VCaP (cell line): Measurements from ENCODE around the gene CISD2.

Source experiments
- H3K27ac ChIP-seq: fragments of 450-650 bp; 2 replicates; pipeline ENCODE4 v1.5.1; 2017
- CTCF ChIP-seq: fragments of 450-650 bp; conservative IDR thresholded peaks from 2 replicates; pipeline ENCODE4 v1.5.1; 2017; ENCODE audit warnings: mild to moderate bottlenecking, moderate library complexity

The CISD2 gene

GRCh38 chr4:102826105-102826889 is 42.5 kb upstream of the CISD2 start:
- TF ChIP-seq CTCF = no peak

GRCh38 chr4:102826890-102827673 is 41.7 kb upstream of the CISD2 start, which contains the start of gene UBE2D3:
UBE2D3 (minus strand) TSS chr4:102827551; CDS start chr4:102826508, 1,043 bp downstream.
- H3K27ac ChIP-seq = peak within 1 kb of the TSS; percentile 100
- peak; percentile 21; the same call in 1 of the 2 replicates for TF ChIP-seq CTCF

More at GRCh38 chr4:102826105-102826889, 42.5 kb upstream of the CISD2 start:
- peak overlapping the region; percentile 100 for H3K27ac ChIP-seq

- peak overlapping the region; percentile 100 for H3K27ac ChIP-seq
- TF ChIP-seq CTCF = no peak
Observed at GRCh38 chr4:102827674-102828496, 40.9 kb upstream of the CISD2 start.

GRCh38 chr4:102828497-102828808 is 40.3 kb upstream of the CISD2 start:
- peak overlapping the region; percentile 100 for H3K27ac ChIP-seq
- no peak for TF ChIP-seq CTCF

GRCh38 chr4:102829803-102830202 is 39.0 kb upstream of the CISD2 start:
- no peak for TF ChIP-seq CTCF
- H3K27ac ChIP-seq = peak overlapping the region; percentile 100

- H3K27ac ChIP-seq = no peak overlapping the region
- TF ChIP-seq CTCF = no peak
Observed at GRCh38 chr4:102832105-102832504, 36.7 kb upstream of the CISD2 start.

GRCh38 chr4:102832667-102833066 is 36.1 kb upstream of the CISD2 start:
- no peak for TF ChIP-seq CTCF
- H3K27ac ChIP-seq = no peak overlapping the region
